ENCODE results near the gene KIAA1958.
"Not testable (repeated sequence)": the region's sequence is repeated elsewhere in the genome, so short reads cannot be mapped to it uniquely, and the experiment has no call there.

KIAA1958 gene

DNA sequence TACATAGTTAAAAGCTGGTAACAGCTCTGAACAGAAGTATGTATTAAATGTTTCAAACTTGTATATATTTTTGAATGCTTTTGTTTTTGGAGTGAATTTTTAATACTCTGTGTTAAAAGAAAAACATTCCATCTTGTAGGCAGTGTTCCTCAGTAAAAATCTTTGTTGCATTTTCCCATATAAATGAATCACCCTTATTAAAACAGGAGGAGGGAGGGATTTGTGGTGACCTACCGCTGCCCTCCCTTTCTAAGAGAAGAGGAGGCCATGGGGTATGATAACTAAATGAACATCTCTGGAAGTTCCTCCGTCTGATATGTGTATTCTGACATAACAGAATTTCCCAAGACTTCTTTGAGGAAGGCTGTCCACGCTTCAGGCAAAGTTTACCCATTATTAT is 177.9 kb downstream of the KIAA1958 start:
- TF ChIP-seq, protein P1, sequence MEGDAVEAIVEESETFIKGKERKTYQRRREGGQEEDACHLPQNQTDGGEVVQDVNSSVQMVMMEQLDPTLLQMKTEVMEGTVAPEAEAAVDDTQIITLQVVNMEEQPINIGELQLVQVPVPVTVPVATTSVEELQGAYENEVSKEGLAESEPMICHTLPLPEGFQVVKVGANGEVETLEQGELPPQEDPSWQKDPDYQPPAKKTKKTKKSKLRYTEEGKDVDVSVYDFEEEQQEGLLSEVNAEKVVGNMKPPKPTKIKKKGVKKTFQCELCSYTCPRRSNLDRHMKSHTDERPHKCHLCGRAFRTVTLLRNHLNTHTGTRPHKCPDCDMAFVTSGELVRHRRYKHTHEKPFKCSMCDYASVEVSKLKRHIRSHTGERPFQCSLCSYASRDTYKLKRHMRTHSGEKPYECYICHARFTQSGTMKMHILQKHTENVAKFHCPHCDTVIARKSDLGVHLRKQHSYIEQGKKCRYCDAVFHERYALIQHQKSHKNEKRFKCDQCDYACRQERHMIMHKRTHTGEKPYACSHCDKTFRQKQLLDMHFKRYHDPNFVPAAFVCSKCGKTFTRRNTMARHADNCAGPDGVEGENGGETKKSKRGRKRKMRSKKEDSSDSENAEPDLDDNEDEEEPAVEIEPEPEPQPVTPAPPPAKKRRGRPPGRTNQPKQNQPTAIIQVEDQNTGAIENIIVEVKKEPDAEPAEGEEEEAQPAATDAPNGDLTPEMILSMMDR (IDR thresholded peaks at IDR 0.05; ENCODE audit: low read depth, low read length, missing control alignments), result no peak
- DNase-seq (ENCODE audit: low read depth), result no peak
- no peak overlapping the region for H3K4me3 ChIP-seq (ENCODE audit: low read depth, low read length)

DNA sequence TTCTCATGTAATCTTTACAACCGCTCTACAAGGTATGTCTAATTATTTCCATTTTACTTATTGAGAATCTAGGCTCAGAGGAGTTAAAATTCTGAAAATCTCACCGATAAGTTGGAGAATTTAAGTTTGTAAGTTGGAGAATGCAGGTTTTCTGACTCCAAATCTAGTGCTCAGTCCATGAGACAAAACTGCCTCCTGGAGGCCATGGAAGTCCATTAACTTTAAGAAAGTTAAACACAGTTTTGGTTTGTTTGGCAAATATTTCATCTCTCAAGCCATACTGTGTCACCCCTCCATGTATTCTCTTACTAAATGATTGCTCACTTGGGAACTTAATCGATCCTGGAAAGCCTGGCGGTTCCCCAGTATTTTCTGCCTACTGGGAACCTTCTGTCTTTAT is 178.7 kb downstream of the KIAA1958 start:
- DNase-seq (ENCODE audit: low read depth), result no peak
- TF ChIP-seq, protein P1 (IDR thresholded peaks at IDR 0.05; ENCODE audit: low read depth, low read length, missing control alignments), result peak; percentile 26

DNA sequence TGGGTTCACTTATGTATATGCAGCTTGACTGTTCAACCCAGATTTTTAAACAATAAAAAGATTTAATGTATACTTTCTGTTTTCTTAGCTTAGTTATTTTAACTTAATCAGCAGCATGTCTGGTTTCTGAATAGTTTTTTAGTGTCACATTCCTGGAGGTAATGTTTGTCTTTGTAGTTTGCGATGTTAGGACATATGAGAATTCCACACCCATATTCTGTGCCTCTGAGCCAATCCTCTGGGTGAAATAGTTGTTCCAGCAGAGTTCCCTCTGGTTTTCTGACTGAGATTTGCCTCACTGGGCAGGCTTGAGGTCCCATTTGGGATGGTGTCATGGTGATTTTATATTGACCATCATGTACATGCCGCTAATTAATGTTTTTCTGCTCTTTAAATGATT is 182.7 kb downstream of the KIAA1958 start:
- TF ChIP-seq, protein P1 (IDR thresholded peaks at IDR 0.05; ENCODE audit: low read depth, low read length, missing control alignments), result no peak
- DNase-seq (ENCODE audit: low read depth), result no peak
- no peak overlapping the region for H3K4me3 ChIP-seq (ENCODE audit: low read depth, low read length)

More for the DNA sequence above, 178.7 kb downstream of the KIAA1958 start:
- no peak overlapping the region for H3K4me3 ChIP-seq (ENCODE audit: low read depth, low read length)

- DNase-seq (ENCODE audit: low read depth), result no peak
- TF ChIP-seq, protein P1 (IDR thresholded peaks at IDR 0.05; ENCODE audit: low read depth, low read length, missing control alignments), result no peak
- no peak overlapping the region for H3K4me3 ChIP-seq (ENCODE audit: low read depth, low read length)
Observed at GRCh38 chr9:112670991-112671625, 184.5 kb downstream of the KIAA1958 start.

- not testable (repeated sequence) for H3K4me3 ChIP-seq (ENCODE audit: low read depth, low read length); DNase-seq (ENCODE audit: low read depth)
Observed at GRCh38 chr9:112673221-112673620, 186.6 kb downstream of the KIAA1958 start.

- H3K4me3 ChIP-seq (ENCODE audit: low read depth, low read length), result no peak overlapping the region
- TF ChIP-seq, protein P1 (IDR thresholded peaks at IDR 0.05; ENCODE audit: low read depth, low read length, missing control alignments), result no peak
- DNase-seq (ENCODE audit: low read depth), result no peak
Observed at GRCh38 chr9:112677040-112677439, 190.4 kb downstream of the KIAA1958 start.

- no peak for DNase-seq (ENCODE audit: low read depth)
- no peak overlapping the region for H3K4me3 ChIP-seq (ENCODE audit: low read depth, low read length)
- TF ChIP-seq, protein P1 (IDR thresholded peaks at IDR 0.05; ENCODE audit: low read depth, low read length, missing control alignments), result no peak
Observed at GRCh38 chr9:112680731-112681402, 194.2 kb downstream of the KIAA1958 start.
